HEK293T (cell line): ENCODE results near the gene LRMDA.

Source experiments
- BHLHE40 ChIP-seq: fragments of 450-650 bp; IDR thresholded peaks from 2 replicates; pipeline ENCODE4 v1.6.1; 2016; ENCODE audit warnings: mild to moderate bottlenecking, moderate library complexity, borderline replicate concordance
- FOXA1 ChIP-seq: fragments of 450-650 bp; IDR thresholded peaks from 2 replicates; pipeline ENCODE4 v1.6.1; 2016; ENCODE audit warnings: mild to moderate bottlenecking
- FOXM1 ChIP-seq: fragments of 450-650 bp; IDR thresholded peaks from 2 replicates; pipeline ENCODE4 v1.6.1; 2017; ENCODE audit warnings: mild to moderate bottlenecking, borderline replicate concordance
- HDGF ChIP-seq: fragments of 450-650 bp; IDR thresholded peaks from 2 replicates; pipeline ENCODE4 v1.6.1; 2017; ENCODE audit warnings: antibody characterized with exemption, borderline replicate concordance
- LEF1 ChIP-seq: fragments of 450-650 bp; IDR thresholded peaks from 2 replicates; pipeline ENCODE4 v1.6.1; 2017; ENCODE audit warnings: mild to moderate bottlenecking, borderline replicate concordance
- NFRKB ChIP-seq: fragments of 450-650 bp; IDR thresholded peaks from 2 replicates; pipeline ENCODE4 v1.6.1; 2016; ENCODE audit warnings: mild to moderate bottlenecking, moderate library complexity

- TF ChIP-seq BHLHE40 (no peak), FOXM1 (no peak), HDGF (no peak), NFRKB (no peak), FOXA1 (no peak), LEF1 (no peak)
These were observed 512.6 kb downstream of the LRMDA start for GRCh38 chr10:75944061-75944460.
